HUES64 (cell line): ENCODE data around the gene CACNA1A.

Experiments
- H3K27ac ChIP-seq: 2 replicates; pipeline ENCODE4 v1.7.0; 2013; ENCODE audit warnings: low read depth, low read length, inconsistent platforms
- H3K27me3 ChIP-seq: 2 replicates; pipeline ENCODE4 v1.6.1; 2013; ENCODE audit warnings: mild to moderate bottlenecking, low read length; ENCODE audit not compliant: insufficient read depth
- H3K36me3 ChIP-seq: 2 replicates; pipeline ENCODE4 v1.6.1; 2013; ENCODE audit warnings: mild to moderate bottlenecking, low read length; ENCODE audit not compliant: insufficient read depth
- H3K4me1 ChIP-seq: 2 replicates; pipeline ENCODE4 v1.6.1; 2013; ENCODE audit warnings: mild to moderate bottlenecking, low read length, moderate library complexity; ENCODE audit not compliant: insufficient read depth
- H3K4me3 ChIP-seq: 2 replicates; pipeline ENCODE4 v1.5.1; 2013; ENCODE audit warnings: mild to moderate bottlenecking, low read length, moderate library complexity
- H3K9ac ChIP-seq: 2 replicates; pipeline ENCODE4 v1.6.1; 2013; ENCODE audit warnings: mild to moderate bottlenecking, low read depth, low read length
- H3K9me3 ChIP-seq: 2 replicates; pipeline ENCODE4 v1.6.1; 2013; ENCODE audit warnings: low read depth, low read length; ENCODE audit not compliant: insufficient read depth
- WGBS: fragments of 150-250, 120-280 bp; methylation state at CpG from one replicate; pipeline ENCODE4 v1.1.7; 2013; ENCODE audit warnings: missing lambda C conversion rate; 5-methylcytosine and 5-hydroxymethylcytosine counted together

Gene CACNA1A

GRCh38 chr19:13294812-13295567, 211.3 kb downstream of the CACNA1A start:
- peaks cover 16% of the 10 kb centered on the region; the same call in 1 of the 2 replicates for H3K36me3 ChIP-seq
- no peak overlapping the region for H3K4me3 ChIP-seq
- no peaks in the 10 kb centered on the region for H3K4me1 ChIP-seq
- no peak overlapping the region for H3K27ac ChIP-seq
- no peaks in the 10 kb centered on the region for H3K27me3 ChIP-seq
- no peak overlapping the region for H3K9ac ChIP-seq
- 84% methylated on average over 5 of the region's 5 CpGs for WGBS
- no peaks in the 10 kb centered on the region for H3K9me3 ChIP-seq

- Histone ChIP-seq H3K9me3 (no peaks in the 10 kb centered on the region), H3K4me1 (no peaks in the 10 kb centered on the region), H3K4me3 (no peak overlapping the region), H3K27me3 (no peaks in the 10 kb centered on the region), H3K36me3 (peaks cover 6% of the 10 kb centered on the region; the same call in 1 of the 2 replicates), H3K9ac (no peak overlapping the region), H3K27ac (no peak overlapping the region)
- WGBS: 96% methylated on average over 3 of the region's 3 CpGs
These were observed 214.4 kb downstream of the CACNA1A start for GRCh38 chr19:13291913-13292312.

GRCh38 chr19:13290741-13291140, 215.5 kb downstream of the CACNA1A start:
- H3K4me3 ChIP-seq: no peak overlapping the region
- H3K27ac ChIP-seq: no peak overlapping the region
- H3K27me3 ChIP-seq: no peaks in the 10 kb centered on the region

GRCh38 chr19:13289295-13289694, 217.0 kb downstream of the CACNA1A start:
- Histone ChIP-seq H3K4me1 (no peaks in the 10 kb centered on the region), H3K36me3 (peaks cover 11% of the 10 kb centered on the region; the same call in 1 of the 2 replicates), H3K9ac (no peak overlapping the region), H3K27me3 (no peaks in the 10 kb centered on the region), H3K27ac (no peak overlapping the region), H3K4me3 (no peak overlapping the region), H3K9me3 (no peaks in the 10 kb centered on the region)
- 86% methylated on average over 4 of the region's 4 CpGs for WGBS

More at GRCh38 chr19:13290741-13291140, 215.5 kb downstream of the CACNA1A start:
- H3K9ac ChIP-seq: no peak overlapping the region
- no peaks in the 10 kb centered on the region for H3K4me1 ChIP-seq
- 86% methylated on average over 4 of the region's 4 CpGs for WGBS
- H3K36me3 ChIP-seq: peaks cover 9% of the 10 kb centered on the region; the same call in 1 of the 2 replicates
- no peaks in the 10 kb centered on the region for H3K9me3 ChIP-seq

- H3K4me3 ChIP-seq: no peak overlapping the region
- no peak overlapping the region for H3K27ac ChIP-seq
- no peaks in the 10 kb centered on the region for H3K27me3 ChIP-seq
- 0 out of 2 replicates have a peak, but pooled peaks cover 5% of the 10 kb centered on the region for H3K4me1 ChIP-seq
- no peak overlapping the region for H3K9ac ChIP-seq
- H3K36me3 ChIP-seq: peaks cover 24% of the 10 kb centered on the region; the same call in 1 of the 2 replicates
- no peaks in the 10 kb centered on the region for H3K9me3 ChIP-seq
- 93% methylated on average over 31 of the region's 31 CpGs for WGBS
These were observed 219.9 kb downstream of the CACNA1A start for GRCh38 chr19:13286195-13286985.

GRCh38 chr19:13284929-13285928, 221.1 kb downstream of the CACNA1A start:
- Histone ChIP-seq H3K27ac (no peak overlapping the region), H3K27me3 (no peaks in the 10 kb centered on the region), H3K9ac (no peak overlapping the region), H3K36me3 (peaks cover 24% of the 10 kb centered on the region; the same call in 1 of the 2 replicates), H3K4me1 (0 out of 2 replicates have a peak, but pooled peaks cover 7% of the 10 kb centered on the region), H3K9me3 (no peaks in the 10 kb centered on the region), H3K4me3 (no peak overlapping the region)
- WGBS: 93% methylated on average over 13 of the region's 13 CpGs

- Histone ChIP-seq H3K4me3 (no peak overlapping the region), H3K36me3 (peaks cover 24% of the 10 kb centered on the region; the same call in 1 of the 2 replicates), H3K27me3 (no peaks in the 10 kb centered on the region), H3K9me3 (no peaks in the 10 kb centered on the region), H3K9ac (no peak overlapping the region), H3K27ac (no peak overlapping the region), H3K4me1 (0 out of 2 replicates have a peak, but pooled peaks cover 7% of the 10 kb centered on the region)
- 86% methylated on average over 1 of the region's 1 CpG for WGBS
These were observed 222.4 kb downstream of the CACNA1A start for GRCh38 chr19:13283871-13284270.

GRCh38 chr19:13282486-13283065, 223.7 kb downstream of the CACNA1A start:
- H3K9me3 ChIP-seq: no peaks in the 10 kb centered on the region
- H3K27ac ChIP-seq: no peak overlapping the region
- H3K9ac ChIP-seq: no peak overlapping the region
- H3K36me3 ChIP-seq: peaks cover 24% of the 10 kb centered on the region; the same call in 1 of the 2 replicates
- H3K27me3 ChIP-seq: no peaks in the 10 kb centered on the region
- WGBS: 90% methylated on average over 8 of the region's 8 CpGs
- H3K4me1 ChIP-seq: 0 out of 2 replicates have a peak, but pooled peaks cover 7% of the 10 kb centered on the region
- H3K4me3 ChIP-seq: no peak overlapping the region

GRCh38 chr19:13281567-13282291, 224.6 kb downstream of the CACNA1A start:
- Histone ChIP-seq H3K9me3 (no peaks in the 10 kb centered on the region), H3K27ac (no peak overlapping the region), H3K4me3 (no peak overlapping the region), H3K4me1 (0 out of 2 replicates have a peak, but pooled peaks cover 7% of the 10 kb centered on the region), H3K9ac (no peak overlapping the region), H3K27me3 (no peaks in the 10 kb centered on the region), H3K36me3 (peaks cover 24% of the 10 kb centered on the region; the same call in 1 of the 2 replicates)
- WGBS: 76% methylated on average over 22 of the region's 24 CpGs
